ENCODE results near the gene STAC3. TPM values are rescaled to one million over a fixed set of nuclear protein-coding genes. Genes with fewer than 3 reads are reported as not detected.

The STAC3 gene
- total and polyA plus RNA-seq, 12 donors = 0.30 to 2.9 (median 0.98) TPM

DNA sequence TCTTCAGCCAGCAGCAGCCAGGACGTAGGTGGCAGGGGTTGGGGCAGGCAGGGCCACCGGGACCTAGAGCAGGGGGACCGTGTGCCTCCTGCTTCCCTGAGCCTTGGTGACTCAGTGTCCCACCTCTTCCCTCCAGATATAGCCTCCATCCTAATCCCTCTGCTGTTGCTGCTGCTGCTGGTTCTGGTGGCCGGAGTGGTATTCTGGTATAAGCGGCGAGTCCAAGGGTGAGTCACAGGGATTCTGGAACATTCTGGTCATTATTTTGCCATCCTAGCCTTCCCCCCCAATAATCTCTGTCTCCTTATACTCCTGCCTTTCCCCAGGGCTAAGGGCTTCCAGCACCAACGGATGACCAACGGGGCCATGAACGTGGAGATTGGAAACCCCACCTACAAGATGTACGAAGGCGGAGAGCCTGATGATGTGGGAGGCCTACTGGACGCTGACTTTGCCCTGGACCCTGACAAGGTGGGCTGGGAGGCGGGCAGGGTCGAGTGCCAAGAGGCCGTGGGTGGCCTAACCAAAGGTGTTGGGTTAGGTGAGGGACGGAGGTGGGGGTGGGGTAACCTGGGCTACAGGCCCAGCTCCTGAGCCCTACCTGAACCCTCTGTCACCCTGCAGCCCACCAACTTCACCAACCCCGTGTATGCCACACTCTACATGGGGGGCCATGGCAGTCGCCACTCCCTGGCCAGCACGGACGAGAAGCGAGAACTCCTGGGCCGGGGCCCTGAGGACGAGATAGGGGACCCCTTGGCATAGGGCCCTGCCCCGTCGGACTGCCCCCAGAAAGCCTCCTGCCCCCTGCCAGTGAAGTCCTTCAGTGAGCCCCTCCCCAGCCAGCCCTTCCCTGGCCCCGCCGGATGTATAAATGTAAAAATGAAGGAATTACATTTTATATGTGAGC, 38.9 kb downstream of the STAC3 start:
- no peak for ATAC-seq
- H3K4me1 ChIP-seq = peaks cover 21 to 69% (median 53%) of the 10 kb centered on the region in 9 donors
- no peaks in the 10 kb centered on the region for H3K9me3 ChIP-seq
- no peak for DNase-seq
- H3K27ac ChIP-seq = peak overlapping the region in 4 of 10 donors; percentile 50 to 76 (median 52)
- peaks cover 8 to 36% (median 21%) of the 10 kb centered on the region in 7 donors for H3K27me3 ChIP-seq
- H3K4me3 ChIP-seq = no peak overlapping the region
- 86 to 87% methylated on average over 27 of the region's 27 CpGs for WGBS, 2 donors
- peaks cover 0 to 68% (median 5%) of the 10 kb centered on the region in 9 donors for H3K36me3 ChIP-seq
- intact Hi-C loops (cut with DNase I) = loop anchor here in 3 of 10 donors (2.0 to 10.0 kb wide), 4 partner anchors 27 to 253 kb away; no protein-coding TSS in a partner anchor
- TF ChIP-seq, protein P1, sequence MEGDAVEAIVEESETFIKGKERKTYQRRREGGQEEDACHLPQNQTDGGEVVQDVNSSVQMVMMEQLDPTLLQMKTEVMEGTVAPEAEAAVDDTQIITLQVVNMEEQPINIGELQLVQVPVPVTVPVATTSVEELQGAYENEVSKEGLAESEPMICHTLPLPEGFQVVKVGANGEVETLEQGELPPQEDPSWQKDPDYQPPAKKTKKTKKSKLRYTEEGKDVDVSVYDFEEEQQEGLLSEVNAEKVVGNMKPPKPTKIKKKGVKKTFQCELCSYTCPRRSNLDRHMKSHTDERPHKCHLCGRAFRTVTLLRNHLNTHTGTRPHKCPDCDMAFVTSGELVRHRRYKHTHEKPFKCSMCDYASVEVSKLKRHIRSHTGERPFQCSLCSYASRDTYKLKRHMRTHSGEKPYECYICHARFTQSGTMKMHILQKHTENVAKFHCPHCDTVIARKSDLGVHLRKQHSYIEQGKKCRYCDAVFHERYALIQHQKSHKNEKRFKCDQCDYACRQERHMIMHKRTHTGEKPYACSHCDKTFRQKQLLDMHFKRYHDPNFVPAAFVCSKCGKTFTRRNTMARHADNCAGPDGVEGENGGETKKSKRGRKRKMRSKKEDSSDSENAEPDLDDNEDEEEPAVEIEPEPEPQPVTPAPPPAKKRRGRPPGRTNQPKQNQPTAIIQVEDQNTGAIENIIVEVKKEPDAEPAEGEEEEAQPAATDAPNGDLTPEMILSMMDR (IDR thresholded peaks at IDR 0.05) = no peak

DNA sequence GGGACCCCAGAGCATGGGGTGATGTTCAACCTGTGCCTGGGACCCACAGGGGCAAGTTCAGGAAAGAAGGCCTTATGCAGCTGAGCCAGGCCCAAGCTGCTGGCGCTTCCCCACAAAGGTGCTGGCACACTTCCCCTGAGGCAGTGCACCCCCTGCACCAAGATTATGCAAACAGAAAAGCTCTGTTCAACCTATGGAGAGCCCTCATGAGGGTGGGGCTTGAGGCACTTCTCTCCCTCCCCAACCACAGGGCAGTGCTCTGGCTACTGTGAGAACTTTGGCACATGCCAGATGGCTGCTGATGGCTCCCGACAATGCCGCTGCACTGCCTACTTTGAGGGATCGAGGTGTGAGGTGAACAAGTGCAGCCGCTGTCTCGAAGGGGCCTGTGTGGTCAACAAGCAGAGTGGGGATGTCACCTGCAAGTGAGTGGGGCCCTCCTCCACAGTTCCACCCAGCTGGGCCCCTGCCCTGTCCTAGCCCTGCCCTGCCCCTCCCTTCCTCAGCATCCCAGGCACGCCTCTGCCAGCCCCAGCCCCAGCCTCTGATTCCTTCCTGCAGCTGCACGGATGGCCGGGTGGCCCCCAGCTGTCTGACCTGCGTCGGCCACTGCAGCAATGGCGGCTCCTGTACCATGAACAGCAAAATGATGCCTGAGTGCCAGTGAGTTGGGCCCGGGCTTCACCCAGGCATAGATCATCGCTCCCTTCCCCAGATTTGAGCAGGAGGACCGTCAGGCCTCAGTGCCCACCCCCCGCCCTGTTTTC, 39.9 kb downstream of the STAC3 start:
- DNase-seq (no peak), ATAC-seq (no peak)
- Histone ChIP-seq H3K27ac (no peak overlapping the region), H3K27me3 (peaks cover 4 to 28% (median 14%) of the 10 kb centered on the region in 7 donors), H3K4me1 (peaks cover 17 to 62% (median 47%) of the 10 kb centered on the region in 9 donors), H3K4me3 (no peak overlapping the region), H3K36me3 (peaks cover 0 to 77% (median 11%) of the 10 kb centered on the region in 9 donors), H3K9me3 (no peaks in the 10 kb centered on the region)
- TF ChIP-seq, protein P1 (IDR thresholded peaks at IDR 0.05) = no peak
- intact Hi-C loops (cut with DNase I) = loop anchor here in 3 of 10 donors (5.0 to 10.0 kb wide), 2 partner anchors 66 to 254 kb away; no protein-coding TSS in a partner anchor
- WGBS, 2 donors = 82 to 84% methylated on average over 16 of the region's 16 CpGs

DNA sequence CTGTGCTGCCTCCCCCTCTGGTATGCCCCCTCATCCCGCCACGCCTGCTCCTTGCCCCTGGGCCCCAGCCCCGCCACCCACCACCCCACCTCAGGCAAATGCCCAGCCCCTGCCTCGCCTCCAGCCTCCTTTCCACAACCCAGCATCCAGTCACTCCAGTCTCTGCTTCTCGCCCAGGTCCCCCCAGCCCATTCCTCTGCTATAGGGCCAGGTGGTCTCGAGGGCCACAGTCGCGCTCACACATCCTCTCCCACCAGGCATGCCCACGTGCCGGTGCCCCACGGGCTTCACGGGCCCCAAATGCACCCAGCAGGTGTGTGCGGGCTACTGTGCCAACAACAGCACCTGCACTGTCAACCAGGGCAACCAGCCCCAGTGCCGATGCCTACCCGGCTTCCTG, 40.5 kb downstream of the STAC3 start:
- Histone ChIP-seq H3K27ac (no peak overlapping the region), H3K4me3 (no peak overlapping the region), H3K27me3 (peaks cover 0 to 22% (median 8%) of the 10 kb centered on the region in 7 donors), H3K36me3 (peaks cover 0 to 84% (median 14%) of the 10 kb centered on the region in 9 donors), H3K9me3 (no peaks in the 10 kb centered on the region), H3K4me1 (peaks cover 17 to 55% (median 40%) of the 10 kb centered on the region in 9 donors)
- TF ChIP-seq, protein P1 (IDR thresholded peaks at IDR 0.05) = no peak
- intact Hi-C loops (cut with DNase I) = loop anchor here in 3 of 10 donors (5.0 to 10.0 kb wide), 2 partner anchors 67 to 254 kb away; no protein-coding TSS in a partner anchor
- ATAC-seq (no peak), DNase-seq (no peak)
- whole genome bisulfite sequencing, 2 donors = 93% methylated on average over 15 of the region's 15 CpGs

GRCh38 chr12:57209916-57210315, 41.1 kb downstream of the STAC3 start:
- H3K36me3 ChIP-seq = peaks cover 0 to 89% (median 19%) of the 10 kb centered on the region in 9 donors
- 91 to 92% methylated on average over 8 of the region's 8 CpGs for WGBS, 2 donors
- intact Hi-C loops (cut with DNase I) = loop anchor here in 4 of 10 donors (5.0 to 10.0 kb wide), 3 partner anchors 32 to 255 kb away; no protein-coding TSS in a partner anchor

More at GRCh38 chr12:57209916-57210315, 41.1 kb downstream of the STAC3 start:
- no peak for ATAC-seq
- TF ChIP-seq, protein P1 (IDR thresholded peaks at IDR 0.05) = no peak
- Histone ChIP-seq H3K9me3 (no peaks in the 10 kb centered on the region), H3K27me3 (peaks cover 0 to 16% (median 3%) of the 10 kb centered on the region in 7 donors), H3K27ac (peak overlapping the region in 1 of 10 donors; percentile 86), H3K4me3 (no peak overlapping the region), H3K4me1 (peaks cover 17 to 50% (median 38%) of the 10 kb centered on the region in 9 donors)
- no peak for DNase-seq

All from heart right ventricle (tissue), 16 donors.